Fibroblast of upper back skin (primary cell): Measurements from ENCODE around the gene TOP2A.

Experiments used
- DNase-seq: peaks from one replicate; pipeline ENCODE4 v3.0.0-alpha.2; 2013

Gene TOP2A

GRCh38 chr17:40452216-40452787, 34.6 kb upstream of the TOP2A start:
- DNase-seq: peak; percentile 95

- DNase-seq: peak; percentile 97
Measured at GRCh38 chr17:40451420-40451819, 33.7 kb upstream of the TOP2A start.

GRCh38 chr17:40450175-40450574, 32.5 kb upstream of the TOP2A start:
- DNase-seq: no peak

GRCh38 chr17:40448639-40449261, 31.1 kb upstream of the TOP2A start:
- no peak for DNase-seq

GRCh38 chr17:40448213-40448638, 30.5 kb upstream of the TOP2A start:
- DNase-seq: no peak

GRCh38 chr17:40447806-40448205, 30.1 kb upstream of the TOP2A start:
- DNase-seq: no peak

- DNase-seq: no peak
Measured at GRCh38 chr17:40447148-40447644, 29.5 kb upstream of the TOP2A start.

- DNase-seq: no peak
Measured at GRCh38 chr17:40445751-40446468, 28.2 kb upstream of the TOP2A start.

GRCh38 chr17:40443988-40444899, 26.5 kb upstream of the TOP2A start:
- no peak for DNase-seq

- peak; percentile 75 for DNase-seq
Measured at GRCh38 chr17:40443196-40443987, 25.7 kb upstream of the TOP2A start, which contains the start of gene IGFBP4. IGFBP4 (plus strand) TSS chr17:40443450; CDS start chr17:40443736, 286 bp downstream.

GRCh38 chr17:40442392-40443195, 24.9 kb upstream of the TOP2A start:
- no peak for DNase-seq

GRCh38 chr17:40440166-40440565, 22.5 kb upstream of the TOP2A start:
- no peak for DNase-seq

- DNase-seq: peak; percentile 47
Measured at GRCh38 chr17:40437095-40437732, 19.5 kb upstream of the TOP2A start.

- DNase-seq: no peak
Measured at GRCh38 chr17:40436636-40437035, 18.9 kb upstream of the TOP2A start.

- DNase-seq: no peak
Measured at GRCh38 chr17:40433551-40434415, 16.1 kb upstream of the TOP2A start.

GRCh38 chr17:40432864-40433528, 15.3 kb upstream of the TOP2A start:
- peak; percentile 75 for DNase-seq

- no peak for DNase-seq
Measured at GRCh38 chr17:40431231-40431602, 13.5 kb upstream of the TOP2A start.

- DNase-seq: no peak
Measured at GRCh38 chr17:40430272-40431230, 12.9 kb upstream of the TOP2A start.
